GM18507 (cell line): ENCODE data around the gene RASAL2.
A peak's percentile ranks its signal among the peaks of the same experiment; 100 is the strongest.
"Not testable (repeated sequence)": the region's sequence is repeated elsewhere in the genome, so short reads cannot be mapped to it uniquely, and the experiment has no call there.

Experiments used
- DNase-seq: peaks from one replicate; pipeline ENCODE4 v3.0.0; 2011; ENCODE audit warnings: low read depth; ENCODE audit not compliant: insufficient read length; ENCODE audit errors: extremely low spot score
- FAIRE-seq: peaks from 2 replicates; lab custom pipeline; 2011; peaks lifted over from hg19 to GRCh38; lab: Jason Lieb, UNC

Gene RASAL2

DNA sequence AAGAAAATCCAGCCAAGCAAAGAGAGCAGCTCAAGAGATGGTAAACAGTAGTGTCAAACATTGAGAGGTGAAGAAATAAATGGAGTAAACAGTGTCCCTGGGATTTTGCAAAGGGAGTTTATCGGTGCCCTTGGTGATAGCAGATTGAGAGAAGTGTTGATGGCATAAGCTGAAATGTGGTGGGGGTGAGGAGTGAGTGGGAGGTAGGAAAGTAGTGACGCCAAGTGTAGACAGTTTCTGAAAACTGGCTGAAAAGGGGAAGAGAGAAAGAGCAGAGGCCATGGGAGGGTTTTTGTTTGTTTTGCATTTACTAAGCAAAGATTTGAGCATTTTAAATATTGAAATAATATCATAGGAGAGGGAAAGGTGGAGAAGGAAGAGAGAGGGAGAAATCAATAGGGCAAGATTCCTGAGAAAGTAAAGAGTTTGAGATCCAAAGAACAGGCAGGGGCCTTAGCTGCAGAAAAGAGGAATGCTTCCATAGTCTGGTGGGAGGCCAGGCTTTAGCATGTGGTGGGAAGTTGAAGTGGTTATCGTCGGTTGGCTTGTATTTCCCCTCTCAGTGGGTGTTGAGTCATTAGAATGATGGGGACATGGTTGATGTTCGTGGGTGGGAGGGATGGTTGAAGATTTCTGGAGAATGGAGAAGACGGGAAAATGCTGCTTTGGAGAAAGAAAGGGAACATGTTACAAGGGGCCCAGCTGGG lies 26.8 kb upstream of the RASAL2 start:
- DNase-seq (peak; percentile 14), FAIRE-seq (peak; percentile 70)

DNA sequence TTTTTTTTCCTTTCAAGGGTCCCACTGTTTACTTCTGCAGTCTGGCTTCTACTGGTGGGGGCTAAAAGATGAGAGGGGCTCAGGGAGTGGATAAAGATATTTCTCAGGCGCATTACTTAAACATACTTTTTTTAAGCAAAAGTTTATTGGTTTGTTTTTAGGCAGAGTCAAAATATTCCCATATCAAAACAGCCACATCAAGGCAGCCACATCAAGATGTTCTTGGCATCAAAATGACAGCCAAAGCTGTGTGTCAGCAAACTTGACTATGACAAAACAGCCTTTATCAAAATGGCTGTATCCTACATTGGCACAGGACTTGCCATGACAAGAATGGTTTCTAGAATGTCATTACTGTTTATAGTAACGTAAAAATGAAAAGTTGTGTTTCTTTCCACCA lies 22.1 kb upstream of the RASAL2 start:
- DNase-seq (no peak), FAIRE-seq (no peak)

- DNase-seq (no peak), FAIRE-seq (no peak)
Measured at GRCh38 chr1:178072326-178072725, 21.6 kb upstream of the RASAL2 start.

GRCh38 chr1:178075333-178075732 lies 18.6 kb upstream of the RASAL2 start:
- FAIRE-seq (no peak), DNase-seq (no peak)

GRCh38 chr1:178076607-178077006 lies 17.3 kb upstream of the RASAL2 start:
- DNase-seq (no peak), FAIRE-seq (no peak)

- DNase-seq (no peak), FAIRE-seq (no peak)
Measured at GRCh38 chr1:178077917-178078316, 16.0 kb upstream of the RASAL2 start.

DNA sequence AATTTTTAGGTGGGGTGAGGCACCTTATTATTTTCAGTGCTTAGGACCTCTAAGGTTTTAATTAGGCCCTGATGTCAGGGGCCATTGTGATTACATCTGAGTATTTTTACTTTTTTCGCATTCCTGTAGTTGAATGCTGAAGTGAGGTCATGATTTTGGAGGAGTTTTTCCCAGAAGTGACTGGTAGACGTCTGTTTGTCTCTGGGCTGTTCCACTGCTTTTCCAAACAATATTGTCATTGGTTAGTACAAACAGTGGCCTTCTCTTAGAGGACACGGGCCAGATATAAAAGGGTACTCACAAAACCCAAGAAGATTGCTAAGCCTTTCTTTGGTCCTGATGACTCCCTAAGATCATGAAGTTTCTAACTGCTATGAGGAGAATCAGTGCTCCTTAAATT lies 7.6 kb upstream of the RASAL2 start:
- no peak for DNase-seq
- FAIRE-seq = no peak

DNA sequence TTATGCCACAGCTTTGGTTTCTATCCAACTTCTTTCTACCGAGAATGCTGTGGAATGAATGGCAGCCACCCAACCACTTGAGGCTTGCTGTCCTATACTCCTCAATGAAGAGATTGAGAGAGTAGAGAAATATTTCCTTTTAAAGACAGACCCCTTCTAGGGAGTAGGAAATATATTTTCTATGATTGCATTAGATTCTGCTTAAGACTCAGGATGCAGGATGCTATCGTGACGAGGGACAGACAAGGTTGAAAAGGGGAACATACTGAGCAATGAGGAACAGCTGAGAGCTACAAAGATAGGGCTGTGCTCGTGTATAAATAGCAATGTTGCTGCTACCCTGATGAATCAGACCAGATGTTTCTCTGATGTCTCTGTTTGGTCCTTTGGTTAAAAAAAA lies 7.1 kb upstream of the RASAL2 start:
- no peak for FAIRE-seq
- no peak for DNase-seq

- no peak for FAIRE-seq
- no peak for DNase-seq
Measured at GRCh38 chr1:178088651-178089050, 5.3 kb upstream of the RASAL2 start.

GRCh38 chr1:178091454-178091853 lies 2.5 kb upstream of the RASAL2 start:
- FAIRE-seq = not testable (repeated sequence)

DNA sequence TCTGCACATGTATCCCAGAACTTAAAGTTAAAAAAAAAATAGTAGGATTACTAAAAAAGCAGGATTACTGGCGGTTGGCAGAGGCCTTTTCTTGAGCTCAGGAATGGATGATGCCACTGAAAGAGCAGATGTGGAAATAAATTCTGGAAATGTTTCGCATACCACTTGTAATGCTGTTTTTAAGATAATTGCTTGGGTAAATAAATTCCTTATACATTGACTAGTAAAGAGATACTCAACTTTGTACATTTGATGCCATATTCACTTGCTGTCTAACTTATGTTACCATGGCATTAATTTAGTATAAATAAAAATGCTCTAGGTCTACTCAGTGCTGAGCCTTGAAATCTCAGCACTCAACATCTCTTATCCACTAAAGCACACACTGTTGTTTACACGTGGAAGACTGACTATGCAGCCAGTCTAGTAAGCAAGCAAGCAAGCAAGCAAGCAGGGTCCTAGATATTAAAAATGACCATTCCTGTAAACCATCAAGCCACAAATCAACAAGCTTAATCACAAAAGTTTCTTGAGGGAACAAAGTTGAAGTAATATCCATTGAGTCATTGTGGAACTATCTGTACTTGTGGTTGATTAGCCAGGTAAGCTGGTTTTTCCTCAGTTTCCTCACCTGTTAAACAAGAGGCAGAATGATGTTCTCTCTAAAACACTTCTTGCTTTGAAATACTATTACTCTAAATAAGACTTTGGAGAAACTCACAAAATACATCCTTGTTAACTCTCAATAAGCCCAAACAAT lies 1.7 kb upstream of the RASAL2 start:
- DNase-seq = no peak
- FAIRE-seq = no peak

More at GRCh38 chr1:178091454-178091853, 2.5 kb upstream of the RASAL2 start:
- DNase-seq = not testable (repeated sequence)

DNA sequence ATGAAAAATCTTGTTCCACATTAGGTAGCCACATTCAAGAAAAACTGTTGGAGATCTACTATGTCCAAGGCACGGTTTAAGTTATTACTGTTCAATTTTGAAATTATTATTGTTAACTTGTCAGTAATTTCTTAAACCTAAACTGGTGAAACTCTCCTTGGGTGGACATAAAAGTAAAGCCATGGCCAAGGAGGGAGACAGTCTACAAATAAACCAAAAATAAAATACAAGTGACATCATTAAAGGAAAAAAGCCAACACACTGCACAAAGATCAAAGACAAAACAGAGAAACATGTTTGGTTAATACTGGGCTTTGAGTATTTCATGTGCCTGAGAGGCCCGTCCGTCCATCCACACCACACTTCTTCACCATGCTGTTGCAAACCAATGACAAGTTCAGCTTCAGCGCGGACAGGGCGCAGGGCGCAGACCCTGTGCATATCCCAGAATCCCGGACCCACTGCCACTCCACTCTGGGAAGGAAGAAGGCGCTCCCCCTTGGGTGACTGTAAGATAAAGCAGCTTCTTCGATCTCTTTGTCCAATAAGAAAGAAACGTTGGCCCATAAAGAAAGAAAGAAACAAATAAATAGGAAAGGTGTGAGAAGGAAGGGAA lies 918 bp upstream of the RASAL2 start:
- no peak for FAIRE-seq
- no peak for DNase-seq

- FAIRE-seq = peak; percentile 77
- peak; percentile 86 for DNase-seq
Measured at GRCh38 chr1:178093494-178093950, 382 bp upstream of the RASAL2 start.

GRCh38 chr1:178094739-178095645 lies 1.1 kb downstream of the RASAL2 start:
- DNase-seq (no peak), FAIRE-seq (no peak)

- no peak for FAIRE-seq
- DNase-seq = no peak
Measured at GRCh38 chr1:178096421-178096820, 2.5 kb downstream of the RASAL2 start.

DNA sequence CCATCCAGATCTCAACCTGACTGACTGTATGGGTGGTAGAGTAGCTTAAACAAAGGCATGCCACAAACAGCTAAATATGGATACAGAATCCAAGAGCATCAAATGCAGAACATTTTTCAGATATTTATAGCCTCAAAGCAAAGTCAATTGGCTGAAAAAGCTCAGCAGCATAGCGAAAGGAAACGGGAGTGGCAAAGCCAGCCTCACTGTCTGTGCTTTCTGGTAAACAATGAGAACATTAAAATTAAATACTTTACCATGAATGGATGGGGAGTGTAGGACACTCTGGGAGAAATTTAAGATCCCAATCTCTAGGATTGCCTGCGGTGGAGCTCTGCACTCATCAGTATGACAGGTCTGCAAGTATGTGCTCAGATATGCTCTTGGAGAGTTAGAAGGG lies 4.4 kb downstream of the RASAL2 start:
- FAIRE-seq (no peak), DNase-seq (no peak)

- FAIRE-seq = no peak
- DNase-seq = no peak
Measured at GRCh38 chr1:178101266-178101630, 7.3 kb downstream of the RASAL2 start.

DNA sequence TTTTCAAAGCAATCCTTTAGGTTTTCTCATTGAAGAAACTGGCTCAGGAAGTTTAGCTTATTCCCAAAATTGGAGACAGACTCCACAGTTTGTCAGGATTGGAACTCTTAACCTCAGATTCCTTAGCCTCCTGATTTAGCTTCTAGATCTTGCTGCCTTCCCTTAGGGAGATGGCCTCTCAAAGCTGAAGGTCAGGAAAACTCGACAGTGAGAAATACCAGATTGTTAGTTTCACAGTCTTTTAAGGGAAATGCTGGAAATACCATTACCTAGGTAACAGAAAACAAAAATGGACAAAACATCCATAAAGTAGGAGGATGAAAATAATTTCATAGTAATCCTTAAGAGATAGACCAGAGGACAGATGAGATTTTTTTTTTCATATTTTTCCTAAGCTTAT lies 7.8 kb downstream of the RASAL2 start:
- no peak for FAIRE-seq
- DNase-seq = no peak

GRCh38 chr1:178102218-178102617 lies 8.3 kb downstream of the RASAL2 start:
- DNase-seq (no peak), FAIRE-seq (no peak)

DNA sequence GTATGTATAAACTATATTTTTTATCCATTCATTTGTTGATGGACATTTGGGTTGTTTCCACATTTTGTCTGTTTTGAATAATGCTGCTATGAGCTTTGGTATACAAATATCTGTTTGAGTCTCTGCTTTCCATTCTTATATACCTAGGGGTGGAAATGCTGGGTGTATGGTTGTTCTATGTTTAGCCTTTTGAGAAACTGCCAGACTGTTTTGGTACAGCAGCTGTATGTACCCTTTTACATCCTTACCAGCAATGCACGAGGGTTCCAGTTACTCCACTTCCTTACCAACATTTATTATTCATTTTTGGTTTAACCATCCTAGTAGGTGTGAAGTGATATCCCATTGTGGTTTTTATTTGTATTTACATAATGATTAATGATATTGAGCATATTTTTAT lies 13.9 kb downstream of the RASAL2 start:
- FAIRE-seq (no peak), DNase-seq (no peak)
